ENCODE results near the gene ZNF99.
"Not testable (repeated sequence)": the region's sequence is repeated elsewhere in the genome, so short reads cannot be mapped to it uniquely, and the experiment has no call there.

ZNF99 gene

DNA sequence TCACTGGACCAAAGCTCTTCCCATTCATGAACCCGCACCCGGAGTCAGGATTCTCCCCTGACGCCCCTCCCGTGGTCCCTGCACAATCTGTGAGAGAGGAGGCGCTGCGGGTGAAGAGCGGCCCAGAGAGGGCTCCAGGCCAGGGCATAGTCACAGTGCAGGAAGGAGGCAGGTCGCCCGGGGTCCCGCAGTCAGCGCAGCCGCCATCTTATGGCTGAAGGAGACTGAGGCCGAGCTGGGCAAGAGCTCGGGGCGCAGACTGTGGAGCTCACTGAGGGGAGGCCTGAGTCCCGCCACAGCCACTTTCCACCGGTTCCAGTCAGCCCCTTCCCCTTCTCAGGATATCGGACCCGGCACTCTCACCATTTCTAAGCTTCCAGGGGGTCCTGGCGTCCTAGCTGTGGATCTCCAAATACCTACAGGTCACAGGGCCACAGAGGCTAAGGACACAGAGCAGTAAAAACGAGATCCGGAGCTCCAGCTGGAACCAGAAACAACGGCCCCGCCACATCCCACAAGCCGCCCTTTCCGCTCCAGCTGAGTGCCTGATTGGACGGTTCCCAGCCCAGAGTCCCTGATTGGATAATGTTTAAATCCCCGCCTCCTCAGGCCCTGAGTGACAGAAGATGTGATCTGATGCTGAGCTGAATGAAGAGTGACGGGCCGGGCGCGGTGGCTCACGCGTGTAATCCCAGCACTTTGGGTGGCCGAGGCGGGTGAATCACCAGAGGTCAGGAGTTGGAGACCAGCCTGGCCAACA lies at the start of gene ZNF99:
ZNF99 (minus strand) TSS at position 501 of the 760 bp plus-strand sequence; CDS start at position 366, 135 bp downstream.
- DNase-seq = no peak

DNA sequence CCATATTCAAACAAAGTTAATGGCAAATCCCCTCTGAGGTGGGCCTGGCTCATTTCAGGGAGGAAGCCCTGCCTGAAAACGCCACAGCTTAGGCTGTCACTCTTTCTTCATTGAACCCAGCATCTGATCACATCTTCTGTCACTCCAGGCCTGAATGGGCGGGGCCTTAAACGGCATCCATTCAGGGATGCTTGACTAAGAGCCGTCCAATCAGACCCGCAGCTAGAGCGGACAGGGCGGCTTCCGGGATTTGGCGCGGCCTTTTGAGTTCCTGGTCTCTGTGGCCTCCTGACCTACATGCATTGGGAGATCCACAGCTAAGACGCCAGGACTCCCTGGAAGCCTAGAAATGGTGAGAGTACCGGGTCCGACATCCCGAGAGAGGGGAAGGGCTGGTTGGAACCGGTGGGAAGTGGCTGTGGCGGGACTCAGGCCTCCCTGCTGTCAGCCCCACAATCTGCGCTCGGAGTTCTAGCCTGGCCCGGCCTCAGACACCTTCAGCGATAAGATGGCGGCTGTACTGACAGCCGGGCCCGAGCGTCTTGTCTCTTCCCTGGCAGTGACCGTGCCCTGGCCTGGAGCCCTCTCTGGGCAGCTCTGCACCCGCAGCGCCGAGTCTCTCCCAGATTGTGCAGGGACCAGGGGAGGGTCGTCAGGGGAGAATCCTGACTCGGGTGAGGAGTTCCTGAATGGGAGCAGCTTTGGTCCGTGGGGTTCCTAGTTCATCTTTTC lies 48.2 kb upstream of the ZNF99 start, which contains the start of gene ZNF723:
ZNF723 (plus strand) TSS at position 261 of the 732 bp plus-strand sequence; CDS start at position 350, 89 bp downstream.
- no peak for DNase-seq

DNA sequence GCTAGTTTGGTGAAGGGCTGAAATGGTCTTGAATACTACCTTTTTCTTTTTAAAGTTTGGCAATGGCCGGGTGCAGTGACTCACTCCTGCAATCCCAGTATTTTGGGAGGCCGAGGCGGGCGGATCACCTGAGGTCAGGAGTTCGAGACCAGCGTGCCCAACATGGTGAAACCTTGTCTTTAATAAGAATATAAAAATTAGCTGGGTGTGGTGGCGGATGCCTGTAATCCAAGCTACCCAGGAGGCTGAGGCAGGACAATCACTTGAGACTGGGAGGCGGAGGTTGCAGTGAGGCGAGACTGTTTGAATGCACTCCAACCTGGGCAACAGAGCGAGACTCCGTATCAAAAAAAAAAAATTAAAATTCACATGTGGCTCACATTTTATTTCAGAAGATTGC lies 47.3 kb upstream of the ZNF99 start:
- DNase-seq = no peak

DNA sequence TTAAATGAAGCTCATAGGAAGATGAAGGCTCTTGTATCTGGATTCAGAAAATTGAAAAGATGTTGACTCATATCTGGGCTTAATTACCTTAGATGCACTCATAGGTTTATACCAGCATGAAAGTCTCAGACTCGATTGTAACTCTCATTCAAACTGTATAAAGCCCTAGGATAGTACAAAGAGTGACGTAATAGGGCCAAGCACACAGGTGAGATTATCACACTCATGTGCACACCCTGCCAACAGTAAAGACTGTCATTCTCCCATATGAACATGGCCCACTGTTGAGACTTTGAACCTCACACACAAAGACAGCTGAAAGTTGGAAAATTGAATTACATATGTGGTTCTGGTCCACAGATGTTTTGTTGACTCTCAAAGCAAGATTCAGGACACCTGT lies 30.2 kb upstream of the ZNF99 start:
- DNase-seq = no peak

DNA sequence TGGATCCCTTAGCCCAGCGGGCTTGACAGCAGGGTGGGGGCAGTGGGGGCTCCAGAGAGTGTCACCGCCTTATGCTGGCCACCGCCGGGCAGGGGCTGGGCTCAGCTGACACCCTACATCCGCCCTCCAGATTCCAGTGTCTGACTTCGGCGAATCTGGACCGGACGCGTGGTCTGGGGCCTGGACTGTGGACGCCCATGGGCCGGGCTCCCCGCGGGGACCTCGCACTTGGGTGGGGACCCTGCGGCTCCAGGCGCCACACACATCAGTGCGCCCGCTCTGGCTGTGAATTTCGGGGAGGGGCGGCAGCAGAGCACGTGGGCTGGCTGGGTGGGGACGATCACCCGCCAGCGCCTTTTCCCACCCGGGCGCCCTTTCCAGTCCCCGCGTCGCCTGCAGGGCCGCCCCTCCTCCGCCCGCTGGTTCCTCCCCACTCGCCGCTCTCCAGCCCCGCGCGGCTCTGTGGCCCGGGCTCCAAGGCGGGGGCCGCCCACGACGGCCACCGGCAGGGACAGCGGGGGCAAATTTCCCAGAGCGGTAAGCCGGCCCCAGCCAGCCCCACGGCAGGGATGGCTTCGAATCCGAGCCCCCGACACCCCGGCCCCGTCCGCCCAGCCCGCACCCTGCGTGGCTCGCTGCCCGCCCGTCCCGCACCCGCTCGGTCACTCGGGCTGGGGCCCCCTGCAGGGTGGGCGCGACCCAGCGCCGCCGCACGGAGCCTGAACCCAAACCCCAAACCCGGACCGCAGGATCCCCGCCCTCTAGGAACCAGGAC lies 23.3 kb upstream of the ZNF99 start:
- no peak for DNase-seq

GRCh38 chr19:22806418-22806817 lies 22.5 kb upstream of the ZNF99 start:
- no peak for DNase-seq

- no peak for DNase-seq
These were observed 13.1 kb upstream of the ZNF99 start for GRCh38 chr19:22797040-22797439.

DNA sequence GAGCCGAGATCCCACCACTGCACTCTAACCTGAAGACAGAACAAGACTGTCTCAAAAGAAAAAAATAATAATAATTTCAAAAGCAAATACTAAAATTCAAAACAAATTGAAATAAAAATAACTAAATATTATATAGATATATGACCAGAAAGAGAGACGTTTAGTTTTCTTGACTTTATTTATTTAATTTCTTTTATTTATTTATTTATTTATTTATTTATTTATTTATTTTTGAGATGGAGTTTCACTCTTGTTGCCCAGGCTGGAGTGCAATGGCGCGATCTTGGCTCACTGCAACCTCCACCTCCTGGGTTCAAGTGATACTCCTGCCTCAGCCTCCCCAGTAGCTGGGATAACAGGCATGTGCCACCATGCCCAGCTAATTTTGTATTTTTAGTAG lies 8.9 kb upstream of the ZNF99 start:
- DNase-seq = not testable (repeated sequence)

GRCh38 chr19:22735911-22736645 lies 47.9 kb downstream of the ZNF99 start:
- DNase-seq = no peak

DNA sequence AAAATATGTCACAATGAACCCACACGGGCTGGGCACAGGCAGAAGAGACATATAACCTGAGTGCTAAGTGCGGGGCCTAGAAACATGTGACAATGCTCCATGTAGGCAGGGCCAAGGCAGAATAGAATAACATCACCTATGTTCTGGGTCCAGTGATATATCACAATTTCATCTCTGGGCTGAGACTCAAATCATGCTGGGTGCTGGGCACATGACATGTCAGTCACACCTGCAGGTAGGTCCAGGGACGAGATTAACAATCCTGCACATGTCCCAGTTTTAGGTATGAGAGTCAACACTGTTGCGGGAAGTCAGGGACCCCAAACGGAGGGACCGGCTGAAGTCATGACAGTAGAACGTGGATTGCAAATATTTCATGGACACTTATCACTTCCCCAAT lies 50.3 kb downstream of the ZNF99 start:
- no peak for DNase-seq

GRCh38 chr19:22728214-22728613 lies 55.7 kb downstream of the ZNF99 start:
- DNase-seq = not testable (repeated sequence)

DNA sequence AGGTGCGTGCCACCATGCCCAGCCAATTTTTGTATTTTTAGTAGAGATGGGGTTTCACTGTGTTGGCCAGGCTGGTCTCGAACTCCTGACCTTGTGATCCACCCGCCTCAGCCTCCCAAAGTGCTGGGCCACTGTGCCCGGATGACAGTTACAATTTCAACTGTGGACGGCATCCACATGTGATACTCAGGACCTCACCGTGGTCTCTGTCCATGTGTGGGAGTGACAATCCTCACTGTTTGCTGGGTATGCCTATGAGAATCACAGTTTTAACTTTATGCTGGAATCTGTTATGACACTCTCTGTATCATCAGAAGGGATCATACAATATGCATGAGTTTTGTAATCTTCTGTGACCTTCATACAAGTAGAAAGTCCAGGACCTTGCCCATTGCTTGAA lies 62.4 kb downstream of the ZNF99 start:
- not testable (repeated sequence) for DNase-seq

DNA sequence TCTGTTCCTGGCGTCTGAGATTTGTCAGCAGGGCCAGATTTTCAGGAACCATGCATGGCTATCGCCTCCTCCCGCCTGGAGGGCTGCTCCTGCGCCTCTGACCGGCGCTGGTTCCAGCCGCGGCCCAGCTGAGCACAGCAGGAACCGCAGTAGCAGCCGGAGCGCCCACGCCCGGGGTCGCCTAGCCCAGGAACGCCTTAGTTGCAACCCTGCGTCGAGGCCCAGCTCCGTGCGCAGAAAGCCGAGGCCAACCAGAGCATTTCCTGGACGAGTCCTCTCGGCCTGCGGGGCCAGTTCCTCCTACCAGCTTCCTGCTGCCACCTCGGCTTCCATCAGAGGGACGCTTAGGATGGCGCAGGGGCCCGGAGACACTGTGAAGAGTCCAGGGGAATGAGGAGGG lies 75.0 kb downstream of the ZNF99 start:
- DNase-seq = no peak

GRCh38 chr19:22703096-22703495 lies 80.9 kb downstream of the ZNF99 start:
- not testable (repeated sequence) for DNase-seq

DNA sequence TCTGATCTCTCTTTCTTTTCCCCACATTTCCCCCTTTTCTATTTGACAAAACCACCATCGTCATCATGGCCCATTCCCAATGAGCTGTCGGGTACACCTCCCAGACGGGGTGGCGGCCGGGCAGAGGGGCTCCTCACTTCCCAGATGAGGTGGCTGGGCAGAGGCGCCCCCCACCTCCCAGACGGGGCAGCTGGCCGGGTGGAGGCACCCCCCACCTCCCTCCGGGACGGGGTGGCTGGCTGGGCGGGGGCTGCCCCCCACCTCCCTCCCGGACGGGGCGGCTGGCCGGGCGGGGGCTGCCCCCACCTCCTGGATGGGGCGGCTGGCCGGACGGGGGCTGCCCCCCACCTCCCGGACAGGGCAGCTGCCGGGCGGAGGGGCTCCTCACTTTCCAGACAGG lies 81.3 kb downstream of the ZNF99 start:
- not testable (repeated sequence) for DNase-seq
